ENCODE data around the gene TMEM89.

DNA sequence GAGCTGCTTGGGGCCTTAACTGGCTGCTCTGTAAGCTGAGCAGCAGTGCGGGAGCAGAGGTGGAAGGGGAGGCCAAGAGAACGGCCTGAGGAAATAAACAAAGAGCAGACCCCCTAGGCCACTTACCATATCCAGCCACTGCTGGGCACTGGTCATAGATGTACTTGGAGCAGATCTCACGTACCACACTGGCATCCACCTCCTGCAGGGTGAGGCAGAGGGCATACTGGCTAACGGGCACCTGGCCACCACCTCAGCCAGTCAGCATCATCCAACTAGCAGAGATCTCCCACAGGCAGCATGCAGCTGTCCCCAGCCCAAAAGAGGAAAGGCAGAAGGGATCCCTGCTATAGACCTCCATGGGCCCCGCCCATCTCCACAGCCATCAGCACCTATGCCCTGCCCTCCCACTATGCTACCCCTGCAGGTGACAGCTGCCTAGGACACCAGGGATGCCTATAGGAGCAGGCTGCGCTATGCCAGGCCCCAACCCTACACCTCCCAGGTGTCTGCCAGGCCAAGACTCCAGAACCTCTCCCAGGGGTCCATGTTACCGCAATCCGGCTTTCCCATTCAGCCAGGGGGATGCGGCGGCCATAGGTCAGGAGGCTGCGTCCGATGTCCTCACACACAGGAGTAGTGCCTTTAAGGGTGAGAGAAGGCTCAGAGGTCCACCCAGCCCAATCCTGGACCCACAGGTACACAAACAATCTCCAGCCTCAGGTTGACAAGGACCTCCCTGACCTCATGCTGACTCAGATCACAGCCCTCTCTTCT is 21.9 kb downstream of the TMEM89 start:
- TF ChIP-seq, protein P1, sequence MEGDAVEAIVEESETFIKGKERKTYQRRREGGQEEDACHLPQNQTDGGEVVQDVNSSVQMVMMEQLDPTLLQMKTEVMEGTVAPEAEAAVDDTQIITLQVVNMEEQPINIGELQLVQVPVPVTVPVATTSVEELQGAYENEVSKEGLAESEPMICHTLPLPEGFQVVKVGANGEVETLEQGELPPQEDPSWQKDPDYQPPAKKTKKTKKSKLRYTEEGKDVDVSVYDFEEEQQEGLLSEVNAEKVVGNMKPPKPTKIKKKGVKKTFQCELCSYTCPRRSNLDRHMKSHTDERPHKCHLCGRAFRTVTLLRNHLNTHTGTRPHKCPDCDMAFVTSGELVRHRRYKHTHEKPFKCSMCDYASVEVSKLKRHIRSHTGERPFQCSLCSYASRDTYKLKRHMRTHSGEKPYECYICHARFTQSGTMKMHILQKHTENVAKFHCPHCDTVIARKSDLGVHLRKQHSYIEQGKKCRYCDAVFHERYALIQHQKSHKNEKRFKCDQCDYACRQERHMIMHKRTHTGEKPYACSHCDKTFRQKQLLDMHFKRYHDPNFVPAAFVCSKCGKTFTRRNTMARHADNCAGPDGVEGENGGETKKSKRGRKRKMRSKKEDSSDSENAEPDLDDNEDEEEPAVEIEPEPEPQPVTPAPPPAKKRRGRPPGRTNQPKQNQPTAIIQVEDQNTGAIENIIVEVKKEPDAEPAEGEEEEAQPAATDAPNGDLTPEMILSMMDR (IDR thresholded peaks at IDR 0.05; ENCODE audit: low read depth, low read length, poor library complexity, severe bottlenecking) = no peak
- TF ChIP-seq EZH2phosphoT487 (IDR thresholded peaks at IDR 0.05; ENCODE audit: borderline replicate concordance, low read length) = no peak
